ENCODE measurements around the gene CNTN4.

GRCh38 chr3:2889736-2890135 is 791.1 kb downstream of the CNTN4 start:
- TF ChIP-seq CTCF (IDR thresholded peaks at IDR 0.05 in 8 of 11, conservative IDR thresholded peaks at IDR 0.05 in 3 of 11) (no peak), POLR2A (IDR thresholded peaks at IDR 0.05) (no peak)

Measured in spleen (tissue), 7 donors.